Osteocyte (in vitro differentiated cells): ENCODE data around the gene GLUD2. TPM values are rescaled to one million over a fixed set of nuclear protein-coding genes. Genes with fewer than 3 reads are reported as not detected.
"Not testable (repeated sequence)": the region's sequence is repeated elsewhere in the genome, so short reads cannot be mapped to it uniquely, and the experiment has no call there.

ENCODE experiments used
- DNase-seq: peaks from one replicate; pipeline ENCODE4 v3.0.0; 2021; ENCODE audit warnings: mixed read lengths; ENCODE audit not compliant: unreplicated experiment; ENCODE audit errors: extremely low spot score
- H3K27ac Mint-ChIP-seq: one replicate; pipeline ENCODE4 v1.8.0; 2021; ENCODE audit warnings: mild to moderate bottlenecking, mixed read lengths; ENCODE audit not compliant: unreplicated experiment
- H3K27me3 Mint-ChIP-seq: one replicate; pipeline ENCODE4 v1.8.0; 2021; ENCODE audit warnings: mixed read lengths; ENCODE audit not compliant: unreplicated experiment
- H3K36me3 Mint-ChIP-seq: one replicate; pipeline ENCODE4 v1.8.0; 2021; ENCODE audit warnings: mixed read lengths; ENCODE audit not compliant: unreplicated experiment
- H3K4me1 Mint-ChIP-seq: one replicate; pipeline ENCODE4 v1.8.0; 2021; ENCODE audit warnings: mixed read lengths; ENCODE audit not compliant: unreplicated experiment
- H3K4me3 Mint-ChIP-seq: one replicate; pipeline ENCODE4 v1.8.0; 2021; ENCODE audit warnings: mild to moderate bottlenecking, moderate library complexity, mixed read lengths; ENCODE audit not compliant: unreplicated experiment
- H3K9me3 Mint-ChIP-seq: one replicate; pipeline ENCODE4 v1.8.0; 2021; ENCODE audit warnings: mixed read lengths; ENCODE audit not compliant: unreplicated experiment
- long read RNA-seq: library from polyadenylated mRNA; unstranded; transcript quantifications from one replicate; pipeline ENCODE4 v2.0.0, GENCODE V29; 2021
- total RNA-seq: library from RNA; stranded (reverse); gene quantifications from 2 replicates; pipeline ENCODE4 v1.2.1, GENCODE V29; 2021
- TF ChIP-seq, protein P1 (sequence below): fragments of 200-600 bp; sonication (generic); IDR thresholded peaks from 2 replicates; pipeline ENCODE4 v1.5.0; 2021; ENCODE audit warnings: antibody characterized with exemption, mild to moderate bottlenecking, moderate library complexity

GLUD2 gene
- total RNA-seq, result 0.31 and 0.40 TPM in 2 replicates
- long read RNA-seq, partial matches to known transcripts, result 0 of 2 reads
- long read RNA-seq, other reads (novel, unspliced or antisense), result 0 of 2 reads

DNA sequence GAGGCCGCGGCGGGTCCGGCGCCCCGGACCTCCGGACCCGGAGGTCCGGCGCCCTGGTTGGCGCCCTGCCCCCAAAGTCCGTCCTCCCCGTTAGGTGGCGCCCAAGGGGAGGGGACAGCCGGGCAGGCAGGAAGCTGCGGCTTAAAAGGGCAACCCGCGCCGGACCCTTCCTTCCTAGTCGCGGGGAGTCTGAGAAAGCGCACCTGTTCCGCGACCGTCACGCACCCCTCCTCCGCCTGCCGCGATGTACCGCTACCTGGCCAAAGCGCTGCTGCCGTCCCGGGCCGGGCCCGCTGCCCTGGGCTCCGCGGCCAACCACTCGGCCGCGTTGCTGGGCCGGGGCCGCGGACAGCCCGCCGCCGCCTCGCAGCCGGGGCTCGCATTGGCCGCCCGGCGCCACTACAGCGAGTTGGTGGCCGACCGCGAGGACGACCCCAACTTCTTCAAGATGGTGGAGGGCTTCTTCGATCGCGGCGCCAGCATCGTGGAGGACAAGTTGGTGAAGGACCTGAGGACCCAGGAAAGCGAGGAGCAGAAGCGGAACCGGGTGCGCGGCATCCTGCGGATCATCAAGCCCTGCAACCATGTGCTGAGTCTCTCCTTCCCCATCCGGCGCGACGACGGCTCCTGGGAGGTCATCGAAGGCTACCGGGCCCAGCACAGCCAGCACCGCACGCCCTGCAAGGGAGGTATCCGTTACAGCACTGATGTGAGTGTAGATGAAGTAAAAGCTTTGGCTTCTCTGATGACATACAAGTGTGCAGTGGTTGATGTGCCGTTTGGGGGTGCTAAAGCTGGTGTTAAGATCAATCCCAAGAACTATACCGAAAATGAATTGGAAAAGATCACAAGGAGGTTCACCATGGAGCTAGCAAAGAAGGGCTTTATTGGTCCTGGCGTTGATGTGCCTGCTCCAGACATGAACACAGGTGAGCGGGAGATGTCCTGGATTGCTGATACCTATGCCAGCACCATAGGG, at the start of gene GLUD2:
GLUD2 (plus strand) TSS at position 170 of the 979 bp plus-strand sequence; CDS start at position 245, 75 bp downstream.
- peaks cover 17% of the 10 kb centered on the region for H3K9me3 Mint-ChIP-seq
- peak within 1 kb of the TSS; percentile 53 for H3K4me3 Mint-ChIP-seq
- not testable (repeated sequence) for DNase-seq, H3K27ac Mint-ChIP-seq, H3K36me3 Mint-ChIP-seq, H3K4me1 Mint-ChIP-seq, H3K27me3 Mint-ChIP-seq
- TF ChIP-seq, protein P1, sequence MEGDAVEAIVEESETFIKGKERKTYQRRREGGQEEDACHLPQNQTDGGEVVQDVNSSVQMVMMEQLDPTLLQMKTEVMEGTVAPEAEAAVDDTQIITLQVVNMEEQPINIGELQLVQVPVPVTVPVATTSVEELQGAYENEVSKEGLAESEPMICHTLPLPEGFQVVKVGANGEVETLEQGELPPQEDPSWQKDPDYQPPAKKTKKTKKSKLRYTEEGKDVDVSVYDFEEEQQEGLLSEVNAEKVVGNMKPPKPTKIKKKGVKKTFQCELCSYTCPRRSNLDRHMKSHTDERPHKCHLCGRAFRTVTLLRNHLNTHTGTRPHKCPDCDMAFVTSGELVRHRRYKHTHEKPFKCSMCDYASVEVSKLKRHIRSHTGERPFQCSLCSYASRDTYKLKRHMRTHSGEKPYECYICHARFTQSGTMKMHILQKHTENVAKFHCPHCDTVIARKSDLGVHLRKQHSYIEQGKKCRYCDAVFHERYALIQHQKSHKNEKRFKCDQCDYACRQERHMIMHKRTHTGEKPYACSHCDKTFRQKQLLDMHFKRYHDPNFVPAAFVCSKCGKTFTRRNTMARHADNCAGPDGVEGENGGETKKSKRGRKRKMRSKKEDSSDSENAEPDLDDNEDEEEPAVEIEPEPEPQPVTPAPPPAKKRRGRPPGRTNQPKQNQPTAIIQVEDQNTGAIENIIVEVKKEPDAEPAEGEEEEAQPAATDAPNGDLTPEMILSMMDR, result peak; percentile 47

DNA sequence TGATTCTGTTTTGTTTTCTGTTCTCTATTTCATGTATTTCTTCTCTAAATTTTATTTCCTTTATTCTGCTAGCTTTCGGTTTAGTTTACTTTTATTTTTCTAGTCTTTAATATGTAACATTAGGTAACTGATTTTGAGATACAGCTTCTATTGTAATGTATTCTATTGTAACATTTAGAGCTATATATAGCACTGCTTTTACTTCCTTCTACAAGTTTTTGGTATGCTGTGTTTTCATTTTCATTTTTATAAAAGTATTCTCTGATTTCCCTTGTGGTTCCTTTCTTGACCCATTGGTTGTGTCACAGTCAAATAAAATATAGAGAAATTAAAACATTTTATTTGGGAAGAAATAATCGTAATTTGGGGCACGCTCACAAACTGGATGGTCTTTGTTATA, 48.0 kb upstream of the GLUD2 start:
- H3K9me3 Mint-ChIP-seq, result no peaks in the 10 kb centered on the region
- H3K4me3 Mint-ChIP-seq, result no peak overlapping the region
- no peak for DNase-seq
- TF ChIP-seq, protein P1, result no peak
- H3K27me3 Mint-ChIP-seq, result no peaks in the 10 kb centered on the region
- no peaks in the 10 kb centered on the region for H3K4me1 Mint-ChIP-seq
- no peaks in the 10 kb centered on the region for H3K36me3 Mint-ChIP-seq
- H3K27ac Mint-ChIP-seq, result no peak overlapping the region

DNA sequence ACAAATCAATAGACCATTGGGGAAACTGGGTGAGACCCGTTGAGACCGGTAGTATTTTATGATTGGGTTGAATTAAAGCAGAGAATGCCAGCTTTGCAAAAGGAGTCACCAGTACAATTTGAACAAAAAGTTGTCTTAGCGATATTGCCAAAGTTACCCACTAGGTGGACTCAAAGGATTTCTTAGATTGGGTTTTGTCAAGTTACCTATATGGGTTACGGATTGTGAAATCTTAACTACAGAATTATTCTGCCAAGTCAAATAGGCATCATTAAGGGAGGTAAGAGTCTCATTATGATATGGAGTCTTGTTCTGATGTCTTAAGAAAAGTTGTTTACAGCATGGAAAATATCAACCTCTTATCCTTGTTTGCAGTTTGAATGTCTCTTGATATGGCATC, 46.8 kb upstream of the GLUD2 start:
- Mint-ChIP-seq H3K27ac (no peak overlapping the region), H3K4me3 (no peak overlapping the region), H3K9me3 (no peaks in the 10 kb centered on the region), H3K4me1 (no peaks in the 10 kb centered on the region), H3K27me3 (no peaks in the 10 kb centered on the region), H3K36me3 (no peaks in the 10 kb centered on the region)
- TF ChIP-seq, protein P1, result peak; percentile 27
- no peak for DNase-seq

DNA sequence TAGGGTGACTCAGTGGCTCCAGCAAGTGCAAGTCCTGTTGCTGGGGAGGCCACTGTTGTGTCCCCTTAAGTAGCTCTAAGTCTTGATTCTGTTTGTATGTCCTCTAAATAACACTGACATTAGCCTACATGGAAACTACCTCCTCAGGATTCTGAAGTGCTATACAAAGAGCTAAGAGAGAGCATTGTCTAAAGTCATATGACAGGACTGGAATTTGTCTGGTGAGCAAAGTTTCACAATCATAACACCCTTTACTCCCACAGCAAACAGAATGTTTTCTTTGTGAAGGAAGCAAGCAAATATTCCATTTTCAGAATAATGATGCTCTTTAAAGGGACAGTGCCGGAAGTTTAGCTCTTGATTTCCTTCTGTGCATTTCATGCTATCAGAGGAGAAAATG, 38.5 kb upstream of the GLUD2 start:
- DNase-seq, result no peak
- Mint-ChIP-seq H3K27me3 (peaks cover 5% of the 10 kb centered on the region), H3K27ac (no peak overlapping the region), H3K9me3 (peaks cover 8% of the 10 kb centered on the region), H3K36me3 (no peaks in the 10 kb centered on the region), H3K4me1 (no peaks in the 10 kb centered on the region), H3K4me3 (no peak overlapping the region)
- TF ChIP-seq, protein P1, result no peak

DNA sequence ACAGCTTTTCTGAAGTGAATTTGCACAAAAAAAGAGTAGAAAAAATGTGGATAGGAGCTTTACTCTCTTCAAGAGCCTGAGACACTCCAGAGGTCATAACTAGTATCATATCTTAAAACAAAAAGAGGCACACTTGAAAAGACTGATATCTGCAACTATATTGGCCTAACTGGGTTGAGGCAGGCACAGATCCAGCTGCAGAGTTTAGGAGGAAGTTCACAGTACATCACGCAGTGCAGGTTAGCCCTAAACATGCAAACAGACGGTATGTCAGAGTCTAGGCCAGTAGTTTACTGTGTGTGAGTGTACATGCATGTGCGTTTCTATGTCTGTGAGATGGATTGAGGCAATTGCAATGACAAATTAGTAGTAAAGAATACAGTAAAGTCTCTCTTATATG, 37.6 kb upstream of the GLUD2 start:
- H3K27ac Mint-ChIP-seq, result no peak overlapping the region
- DNase-seq, result no peak
- TF ChIP-seq, protein P1, result no peak
- peaks cover 5% of the 10 kb centered on the region for H3K27me3 Mint-ChIP-seq
- H3K4me3 Mint-ChIP-seq, result no peak overlapping the region
- H3K9me3 Mint-ChIP-seq, result peaks cover 14% of the 10 kb centered on the region
- H3K4me1 Mint-ChIP-seq, result no peaks in the 10 kb centered on the region
- no peaks in the 10 kb centered on the region for H3K36me3 Mint-ChIP-seq
